K562 treated with DMSO at 1 percent for 4 hours (cell line): ENCODE results near the gene LBX1. TPM values are rescaled to one million over a fixed set of nuclear protein-coding genes. Genes with fewer than 3 reads are reported as not detected.

Experiments
- total RNA-seq: library from RNA; unstranded; fragments of 300-600 nt; gene quantifications from 2 replicates; pipeline ENCODE4 v1.2.3, GENCODE V29; 2022; ENCODE audit not compliant: insufficient read depth

The LBX1 gene, protein sequence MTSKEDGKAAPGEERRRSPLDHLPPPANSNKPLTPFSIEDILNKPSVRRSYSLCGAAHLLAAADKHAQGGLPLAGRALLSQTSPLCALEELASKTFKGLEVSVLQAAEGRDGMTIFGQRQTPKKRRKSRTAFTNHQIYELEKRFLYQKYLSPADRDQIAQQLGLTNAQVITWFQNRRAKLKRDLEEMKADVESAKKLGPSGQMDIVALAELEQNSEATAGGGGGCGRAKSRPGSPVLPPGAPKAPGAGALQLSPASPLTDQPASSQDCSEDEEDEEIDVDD
- not detected in 2 replicates for total RNA-seq

DNA sequence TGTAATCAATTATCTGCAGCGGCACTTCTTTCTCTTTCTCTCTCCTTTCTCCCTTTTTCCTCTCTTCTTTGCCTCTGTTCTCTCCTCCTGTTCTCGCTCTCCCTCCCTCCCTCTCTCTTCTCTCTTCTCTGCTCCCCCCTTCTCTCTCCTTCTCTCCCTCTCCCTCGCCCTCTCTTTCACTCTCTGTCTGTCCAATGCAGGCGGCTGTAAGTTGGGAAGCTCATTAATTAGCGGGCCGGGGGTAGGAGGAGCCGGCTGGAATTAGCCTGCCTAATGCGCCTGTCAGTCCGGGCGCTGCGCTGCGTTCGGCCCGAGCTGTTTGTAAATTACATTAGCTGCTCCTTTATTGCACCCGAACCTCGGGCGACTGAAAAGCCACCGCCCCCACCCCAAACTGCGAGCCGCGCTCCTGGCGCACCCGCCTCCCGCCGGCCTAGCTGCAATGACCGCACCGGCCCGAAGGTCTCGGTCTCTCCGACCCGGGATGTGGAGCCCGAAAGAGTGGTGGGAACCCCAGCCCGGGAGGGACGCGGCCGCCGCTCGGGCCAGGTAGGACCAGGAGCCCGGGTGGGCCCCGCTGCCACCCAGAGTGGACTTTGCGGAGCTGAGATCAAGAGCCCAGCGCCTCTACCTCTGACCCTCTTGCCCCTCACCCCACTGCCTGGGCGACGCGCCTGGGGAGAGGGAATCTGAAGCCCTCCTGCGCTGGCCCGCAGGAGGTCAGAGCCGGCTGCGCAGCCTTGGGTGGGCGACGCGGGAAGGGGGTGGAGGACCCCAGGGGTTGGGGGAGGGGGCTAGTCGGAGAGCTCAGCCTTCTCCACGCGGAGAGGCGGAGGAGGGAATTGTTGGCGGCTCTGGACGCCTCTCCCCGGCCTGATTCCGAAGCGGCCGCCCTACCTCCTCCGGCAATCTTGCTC is at the start of gene LBX1:
TSS of gene LBX1 (minus strand) at position 198 of the 917 bp plus-strand sequence. CDS start 648 bp downstream, outside the sequence.

Other genes starting within 250 kb of the LBX1 start
- 39.6 and 47.3 TPM in 2 replicates for gene MRPL43, start 242.0 kb downstream of the LBX1 start, total RNA-seq
- 4.1 and 6.2 TPM in 2 replicates for gene TWNK, start 241.9 kb downstream of the LBX1 start, total RNA-seq
- 34.8 and 40.0 TPM in 2 replicates for gene LZTS2, start 229.7 kb downstream of the LBX1 start, total RNA-seq
- 0.46 TPM in 1 of 2 replicates, not detected in the other for gene PDZD7, start 198.3 kb downstream of the LBX1 start, total RNA-seq
- 1.3 and 3.2 TPM in 2 replicates for gene SFXN3, start 198.2 kb downstream of the LBX1 start, total RNA-seq
- 13.4 and 16.8 TPM in 2 replicates for gene KAZALD1, start 167.5 kb downstream of the LBX1 start, total RNA-seq
- gene TLX1, start 98.2 kb downstream of the LBX1 start, total RNA-seq, result 0.24 and 0.56 TPM in 2 replicates
- gene BTRC, start 124.7 kb upstream of the LBX1 start, total RNA-seq, result 5.1 and 11.4 TPM in 2 replicates